Spleen (tissue), 11 donors: Measurements from ENCODE around the gene SLC6A2. TPM values are rescaled to one million over a fixed set of nuclear protein-coding genes. Genes with fewer than 3 reads are reported as not detected.

Experiments used
- DNase-seq: peaks from one replicate; pipeline ENCODE4 v3.0.0-alpha.2; 2020
- H3K27ac ChIP-seq, 8 donors: fragments of 200-600 bp; sonication (generic) in 7 of 8; 1 replicate in 4 of 8; 2 replicates in 4 of 8; pipeline versions ENCODE4 v1.5.0 to v1.8.0; 2016 to 2021; ENCODE audit warnings: inconsistent platforms in 4 of 8, mild to moderate bottlenecking in 4 of 8, moderate library complexity in 1 of 8
- H3K27me3 ChIP-seq, 7 donors: fragments of 200-600 bp; sonication (generic) in 6 of 7; replicated peaks in 1 of 7; 1 replicate in 4 of 7; 2 replicates in 3 of 7; pipeline versions ENCODE4 v1.5.0 to v1.8.0; 2016 to 2021; ENCODE audit warnings: inconsistent platforms in 3 of 7, mild to moderate bottlenecking in 1 of 7
- H3K36me3 ChIP-seq, 6 donors: fragments of 200-600 bp; sonication (generic) in 5 of 6; 1 replicate in 4 of 6; 2 replicates in 2 of 6; pipeline versions ENCODE4 v1.5.0 to v1.8.0; 2016 to 2021; ENCODE audit warnings: inconsistent platforms in 2 of 6
- H3K4me1 ChIP-seq, 6 donors: fragments of 200-600 bp; sonication (generic) in 5 of 6; 1 replicate in 3 of 6; 2 replicates in 3 of 6; pipeline versions ENCODE4 v1.5.0 to v1.8.0; 2016 to 2021; ENCODE audit warnings: inconsistent platforms in 3 of 6
- H3K4me3 ChIP-seq, 8 donors: fragments of 200-600 bp; sonication (generic) in 7 of 8; 1 replicate in 4 of 8; 2 replicates in 4 of 8; pipeline versions ENCODE4 v1.5.0 to v1.8.0; 2016 to 2021; ENCODE audit warnings: inconsistent platforms in 4 of 8, mild to moderate bottlenecking in 4 of 8, moderate library complexity in 2 of 8
- H3K9me3 ChIP-seq, 8 donors: fragments of 200-600 bp; sonication (generic) in 7 of 8; 1 replicate in 4 of 8; 2 replicates in 4 of 8; pipeline versions ENCODE4 v1.5.0 to v1.8.0; 2016 to 2021; ENCODE audit warnings: inconsistent platforms in 4 of 8
- CTCF ChIP-seq, 11 experiments: fragments of 200-600 bp in 7 of 11; fragments of 450-650 bp in 4 of 11; sonication (generic) in 4 of 11; IDR thresholded peaks in 8 of 11; conservative IDR thresholded peaks in 3 of 11; 1 replicate in 7 of 11; 2 replicates in 4 of 11; pipeline versions ENCODE4 v1.4.0 to v1.8.0; 2016 to 2021; ENCODE audit warnings: antibody characterized with exemption in 11 of 11, inconsistent platforms in 4 of 11, mild to moderate bottlenecking in 1 of 11
- POLR2A ChIP-seq, 3 donors: fragments of 450-650 bp; IDR thresholded peaks; one replicate each; pipeline ENCODE4 v1.5.1; 2017; ENCODE audit warnings: antibody characterized with exemption in 3 of 3, mild to moderate bottlenecking in 1 of 3
- POLR2AphosphoS5 ChIP-seq, 3 donors: sonication (generic); formaldehyde crosslinking; IDR thresholded peaks; one replicate each; pipeline ENCODE4 v1.5.1; 2017; ENCODE audit warnings: antibody characterized with exemption in 3 of 3
- WGBS, 5 donors: extraction: QIAGEN DNeasy Blood & Tissue Kit in 3 of 5; methylation state at CpG; one replicate each; pipeline versions ENCODE4 v1.1.5 to v1.1.7; 2013 to 2018; 5-methylcytosine and 5-hydroxymethylcytosine counted together
- intact Hi-C: fragments of 100-400 bp; cut with DNase I; formaldehyde crosslinking; loops from one replicate; pipeline ENCODE4 v1.15.0; 2023; ENCODE audit warnings: low total_unique reads
- polyA plus RNA-seq, 3 donors: library from polyadenylated mRNA; stranded (reverse); fragments of 200-250 nt; gene quantifications; one replicate each; pipeline ENCODE4 v1.2.1, GENCODE V29; 2013
- total RNA-seq, 7 donors: library from RNA; depleted of rRNA in 3 of 7; stranded (reverse); fragments of >200 nt in 3 of 7; fragmentation: NEBNext Ultra II Directional in 4 of 7; extraction: Animal tissue kit (Norgen Biotek cat#: 25700) in 4 of 7; gene quantifications; one replicate each; pipeline versions ENCODE4 v1.1.0 to v1.2.1, GENCODE V29; 2016 to 2021
- donor health status: healthy with polysubstance abuse.
- donor health status: DM: no; HTN: no; CAD: no; lungs with moderate emphysema.
- donor health status: DM: no; HTN: no; CAD: no.
- donor health status: Bipolar disorder and iron deficiency.
- donor health status: healthy.
- donor health status: DM: no; HTN: no; CAD: no.
- donor health status: DM: yes; HTN: yes; CAD: no.

Gene SLC6A2
- total and polyA plus RNA-seq, 10 donors: not detected

- DNase-seq: no peak
- TF ChIP-seq CTCF (IDR thresholded peaks at IDR 0.05 in 8 of 11, conservative IDR thresholded peaks at IDR 0.05 in 3 of 11): no peak
- no peak for TF ChIP-seq POLR2AphosphoS5 (IDR thresholded peaks at IDR 0.05)
- TF ChIP-seq POLR2A (IDR thresholded peaks at IDR 0.05): no peak
- H3K4me3 ChIP-seq: no peak overlapping the region
- no peaks in the 10 kb centered on the region for H3K36me3 ChIP-seq
- WGBS, 5 donors: 73 to 96% (median 76%) methylated on average over 1 of the region's 1 CpG
- H3K27me3 ChIP-seq: peaks cover 0 to 6% (median 0%) of the 10 kb centered on the region in 7 donors
- no peaks in the 10 kb centered on the region for H3K4me1 ChIP-seq
- peaks cover 0 to 11% (median 0%) of the 10 kb centered on the region in 8 donors for H3K9me3 ChIP-seq
- intact Hi-C loops: no loop called here
- H3K27ac ChIP-seq: no peak overlapping the region
Observed at GRCh38 chr16:55663225-55663624, 7.4 kb downstream of the SLC6A2 start.

- no peak for DNase-seq
- WGBS, 5 donors: 77 to 84% (median 80%) methylated on average over 8 of the region's 8 CpGs
- Histone ChIP-seq H3K4me3 (no peak overlapping the region), H3K9me3 (peaks cover 0 to 11% (median 0%) of the 10 kb centered on the region in 8 donors), H3K36me3 (no peaks in the 10 kb centered on the region), H3K4me1 (no peaks in the 10 kb centered on the region), H3K27me3 (no peaks in the 10 kb centered on the region), H3K27ac (no peak overlapping the region)
- intact Hi-C loops: no loop called here
- no peak for TF ChIP-seq CTCF (IDR thresholded peaks at IDR 0.05 in 8 of 11, conservative IDR thresholded peaks at IDR 0.05 in 3 of 11)
Observed at GRCh38 chr16:55663765-55664677, 8.2 kb downstream of the SLC6A2 start.

GRCh38 chr16:55664786-55665407 is 9.1 kb downstream of the SLC6A2 start:
- H3K9me3 ChIP-seq: peaks cover 0 to 11% (median 0%) of the 10 kb centered on the region in 8 donors
- intact Hi-C loops: no loop called here
- no peaks in the 10 kb centered on the region for H3K4me1 ChIP-seq
- no peak overlapping the region for H3K27ac ChIP-seq
- TF ChIP-seq POLR2AphosphoS5 (IDR thresholded peaks at IDR 0.05) (no peak), POLR2A (IDR thresholded peaks at IDR 0.05) (no peak), CTCF (IDR thresholded peaks at IDR 0.05 in 8 of 11, conservative IDR thresholded peaks at IDR 0.05 in 3 of 11) (no peak)
- WGBS, 5 donors: 63 to 90% (median 84%) methylated on average over 7 of the region's 7 CpGs
- no peaks in the 10 kb centered on the region for H3K36me3 ChIP-seq
- peaks cover 0 to 5% (median 0%) of the 10 kb centered on the region in 7 donors for H3K27me3 ChIP-seq
- H3K4me3 ChIP-seq: no peak overlapping the region
- DNase-seq: no peak

- 71 to 84% (median 75%) methylated on average over 3 of the region's 3 CpGs for WGBS, 5 donors
- Histone ChIP-seq H3K4me1 (no peaks in the 10 kb centered on the region), H3K4me3 (no peak overlapping the region), H3K27me3 (peaks cover 0 to 5% (median 0%) of the 10 kb centered on the region in 7 donors), H3K36me3 (no peaks in the 10 kb centered on the region), H3K9me3 (peaks cover 0 to 11% (median 0%) of the 10 kb centered on the region in 8 donors), H3K27ac (no peak overlapping the region)
- DNase-seq: no peak
- TF ChIP-seq POLR2AphosphoS5 (IDR thresholded peaks at IDR 0.05) (no peak), CTCF (IDR thresholded peaks at IDR 0.05 in 8 of 11, conservative IDR thresholded peaks at IDR 0.05 in 3 of 11) (no peak), POLR2A (IDR thresholded peaks at IDR 0.05) (no peak)
- intact Hi-C loops: no loop called here
Observed at GRCh38 chr16:55665511-55665910, 9.7 kb downstream of the SLC6A2 start.
